GM12878 (cell line): Measurements from ENCODE around the gene ZBTB49. TPM values are rescaled to one million over a fixed set of nuclear protein-coding genes. Genes with fewer than 3 reads are reported as not detected.

Source experiments
- CHD1 ChIP-seq: IDR thresholded peaks from 2 replicates; pipeline ENCODE4 v1.6.1; 2012; ENCODE audit warnings: low read depth, low read length, improper control_type of control experiment
- CREB1 ChIP-seq: IDR thresholded peaks from 2 replicates; pipeline ENCODE4 v1.6.1; 2012; ENCODE audit warnings: low read depth, mild to moderate bottlenecking, inconsistent platforms
- FOS ChIP-seq: IDR thresholded peaks from 3 replicates; pipeline ENCODE4 v1.6.1; 2011; ENCODE audit warnings: borderline replicate concordance; ENCODE audit not compliant: insufficient read length; ENCODE audit errors: extremely low read depth
- GABPA ChIP-seq: IDR thresholded peaks from 2 replicates; pipeline ENCODE4 v1.6.1; 2014; ENCODE audit warnings: antibody characterized with exemption, low read depth, mild to moderate bottlenecking, inconsistent platforms
- HDAC2 ChIP-seq: fragments of 200-600 bp; sonication (generic); IDR thresholded peaks from 2 replicates; pipeline ENCODE4 v1.6.1; 2017
- JUND ChIP-seq: IDR thresholded peaks from 2 replicates; pipeline ENCODE4 v1.6.1; 2012; ENCODE audit warnings: low read depth, mild to moderate bottlenecking, low read length, improper control_type of control experiment, moderate library complexity
- PML ChIP-seq: IDR thresholded peaks from 2 replicates; pipeline ENCODE4 v1.6.1; 2012; ENCODE audit warnings: low read length, inconsistent platforms
- RAD21 ChIP-seq: IDR thresholded peaks from 2 replicates; pipeline ENCODE4 v1.6.1; 2011; ENCODE audit warnings: mild to moderate bottlenecking, low read depth, low read length, moderate library complexity; ENCODE audit not compliant: insufficient read depth
- polyA plus RNA-seq, 11 experiments: library from polyadenylated mRNA; depleted of rRNA in 4 of 11; unstranded in 6 of 11; stranded (reverse) in 5 of 11; fragments of >200 nt; fragmentation: Nextera tagmentation in 4 of 11; fragmentation: Illumina TruSeq in 1 of 11; extraction: Ambion mirVana in 4 of 11; extraction: Trizol in 1 of 11; gene quantifications; 1 replicate in 1 of 11; 2 replicates in 10 of 11; pipeline versions ENCODE4 v1.2.1 to v1.2.3, GENCODE V29; 2011 to 2016; ENCODE audit warnings: inconsistent platforms in 2 of 11, missing spikeins in 2 of 11, low read depth in 1 of 11
- total RNA-seq, 4 experiments: library from RNA; depleted of rRNA in 3 of 4; stranded (reverse); fragments of >200 nt in 3 of 4; fragmentation: Illumina TruSeq in 1 of 4; extraction: Trizol in 1 of 4; gene quantifications; 2 replicates each; pipeline versions ENCODE4 v1.2.1 to v1.2.3, GENCODE V29; 2013 to 2021
- TF ChIP-seq, protein P1 (sequence below): fragments of 450-650 bp; formaldehyde crosslinking; IDR thresholded peaks from 2 replicates; pipeline ENCODE4 v1.5.0; 2022; ENCODE audit warnings: mild to moderate bottlenecking, missing genetic modification characterization

ZBTB49 gene
- total and polyA plus RNA-seq, 10 of the 15 experiments (the other 5 are each of a cell fraction or from before 2014, with no cell fraction given) = 0.37 to 4.8 (median 4.1) TPM

- TF ChIP-seq, protein P1, sequence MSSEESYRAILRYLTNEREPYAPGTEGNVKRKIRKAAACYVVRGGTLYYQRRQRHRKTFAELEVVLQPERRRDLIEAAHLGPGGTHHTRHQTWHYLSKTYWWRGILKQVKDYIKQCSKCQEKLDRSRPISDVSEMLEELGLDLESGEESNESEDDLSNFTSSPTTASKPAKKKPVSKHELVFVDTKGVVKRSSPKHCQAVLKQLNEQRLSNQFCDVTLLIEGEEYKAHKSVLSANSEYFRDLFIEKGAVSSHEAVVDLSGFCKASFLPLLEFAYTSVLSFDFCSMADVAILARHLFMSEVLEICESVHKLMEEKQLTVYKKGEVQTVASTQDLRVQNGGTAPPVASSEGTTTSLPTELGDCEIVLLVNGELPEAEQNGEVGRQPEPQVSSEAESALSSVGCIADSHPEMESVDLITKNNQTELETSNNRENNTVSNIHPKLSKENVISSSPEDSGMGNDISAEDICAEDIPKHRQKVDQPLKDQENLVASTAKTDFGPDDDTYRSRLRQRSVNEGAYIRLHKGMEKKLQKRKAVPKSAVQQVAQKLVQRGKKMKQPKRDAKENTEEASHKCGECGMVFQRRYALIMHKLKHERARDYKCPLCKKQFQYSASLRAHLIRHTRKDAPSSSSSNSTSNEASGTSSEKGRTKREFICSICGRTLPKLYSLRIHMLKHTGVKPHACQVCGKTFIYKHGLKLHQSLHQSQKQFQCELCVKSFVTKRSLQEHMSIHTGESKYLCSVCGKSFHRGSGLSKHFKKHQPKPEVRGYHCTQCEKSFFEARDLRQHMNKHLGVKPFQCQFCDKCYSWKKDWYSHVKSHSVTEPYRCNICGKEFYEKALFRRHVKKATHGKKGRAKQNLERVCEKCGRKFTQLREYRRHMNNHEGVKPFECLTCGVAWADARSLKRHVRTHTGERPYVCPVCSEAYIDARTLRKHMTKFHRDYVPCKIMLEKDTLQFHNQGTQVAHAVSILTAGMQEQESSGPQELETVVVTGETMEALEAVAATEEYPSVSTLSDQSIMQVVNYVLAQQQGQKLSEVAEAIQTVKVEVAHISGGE (CRISPR knock-in tag) = no peak
- TF ChIP-seq HDAC2 = no peak
- TF ChIP-seq CHD1 = no peak
- no peak for TF ChIP-seq RAD21
- TF ChIP-seq PML = no peak
- TF ChIP-seq JUND = no peak
- no peak for TF ChIP-seq GABPA
- TF ChIP-seq CREB1 = no peak
- TF ChIP-seq FOS = no peak
These were observed 78.9 kb downstream of the ZBTB49 start (continued) for GRCh38 chr4:4368809-4369580.

Other genes with a start within 250 kb of the ZBTB49 start
- gene OTOP1, start 63.3 kb upstream of the ZBTB49 start, total RNA-seq (2014; rRNA removed) = not detected in 2 replicates
- not detected in 2 replicates for gene OTOP1, start 63.3 kb upstream of the ZBTB49 start, total RNA-seq (2014; rRNA removed; fragmentation: Illumina TruSeq; extraction: Trizol)
- not detected in 2 replicates for gene OTOP1, start 63.3 kb upstream of the ZBTB49 start, total RNA-seq (2021)
- gene OTOP1, start 63.3 kb upstream of the ZBTB49 start, polyA plus RNA-seq (2011; rRNA removed) = not detected in 2 replicates
- not detected in 2 replicates for gene OTOP1, start 63.3 kb upstream of the ZBTB49 start, polyA plus RNA-seq (2014; fragmentation: Illumina TruSeq; extraction: Trizol)
- not detected for gene OTOP1, start 63.3 kb upstream of the ZBTB49 start, polyA plus RNA-seq (2014; fragmentation: Nextera tagmentation; extraction: Ambion mirVana)
- gene OTOP1, start 63.3 kb upstream of the ZBTB49 start, polyA plus RNA-seq (2014; rRNA removed) = not detected in 2 replicates
- not detected for gene OTOP1, start 63.3 kb upstream of the ZBTB49 start, polyA plus RNA-seq (2016; fragmentation: Nextera tagmentation; extraction: Ambion mirVana)
- 19.5 and 25.5 TPM in 2 replicates for gene TMEM128, start 42.0 kb upstream of the ZBTB49 start, total RNA-seq (2014; rRNA removed)
- 16.4 and 17.0 TPM in 2 replicates for gene TMEM128, start 42.0 kb upstream of the ZBTB49 start, total RNA-seq (2014; rRNA removed; fragmentation: Illumina TruSeq; extraction: Trizol)
- 16.1 and 16.9 TPM in 2 replicates for gene TMEM128, start 42.0 kb upstream of the ZBTB49 start, total RNA-seq (2021)
- gene TMEM128, start 42.0 kb upstream of the ZBTB49 start, polyA plus RNA-seq (2011; rRNA removed) = 44.2 and 56.7 TPM in 2 replicates
- 15.5 and 15.6 TPM in 2 replicates for gene TMEM128, start 42.0 kb upstream of the ZBTB49 start, polyA plus RNA-seq (2014; fragmentation: Illumina TruSeq; extraction: Trizol)
- gene TMEM128, start 42.0 kb upstream of the ZBTB49 start, polyA plus RNA-seq (2014; fragmentation: Nextera tagmentation; extraction: Ambion mirVana) = 10 to 100 TPM in 1 of 2 experiments, 1 to 10 TPM in 1; 9.3 to 18.2 TPM
- gene TMEM128, start 42.0 kb upstream of the ZBTB49 start, polyA plus RNA-seq (2014; rRNA removed) = 22.7 and 28.0 TPM in 2 replicates
- gene TMEM128, start 42.0 kb upstream of the ZBTB49 start, polyA plus RNA-seq (2016; fragmentation: Nextera tagmentation; extraction: Ambion mirVana) = 10 to 100 TPM; 29.0 to 31.8 TPM
- gene LYAR, start 97 bp upstream of the ZBTB49 start, total RNA-seq (2014; rRNA removed) = 38.2 and 44.5 TPM in 2 replicates
- gene LYAR, start 97 bp upstream of the ZBTB49 start, total RNA-seq (2014; rRNA removed; fragmentation: Illumina TruSeq; extraction: Trizol) = 75.1 and 85.4 TPM in 2 replicates
- 36.5 and 38.6 TPM in 2 replicates for gene LYAR, start 97 bp upstream of the ZBTB49 start, total RNA-seq (2021)
- gene LYAR, start 97 bp upstream of the ZBTB49 start, polyA plus RNA-seq (2011; rRNA removed) = 18.6 and 25.3 TPM in 2 replicates
- gene LYAR, start 97 bp upstream of the ZBTB49 start, polyA plus RNA-seq (2014; fragmentation: Illumina TruSeq; extraction: Trizol) = 81.8 and 82.0 TPM in 2 replicates
- gene LYAR, start 97 bp upstream of the ZBTB49 start, polyA plus RNA-seq (2014; fragmentation: Nextera tagmentation; extraction: Ambion mirVana) = 10 to 100 TPM; 18.3 to 27.2 TPM
- 37.0 and 42.1 TPM in 2 replicates for gene LYAR, start 97 bp upstream of the ZBTB49 start, polyA plus RNA-seq (2014; rRNA removed)
- gene LYAR, start 97 bp upstream of the ZBTB49 start, polyA plus RNA-seq (2016; fragmentation: Nextera tagmentation; extraction: Ambion mirVana) = 10 to 100 TPM; 55.6 to 64.4 TPM
- not detected in 2 replicates for gene NSG1, start 96.9 kb downstream of the ZBTB49 start, total RNA-seq (2014; rRNA removed)
- not detected in 2 replicates for gene NSG1, start 96.9 kb downstream of the ZBTB49 start, total RNA-seq (2014; rRNA removed; fragmentation: Illumina TruSeq; extraction: Trizol)
- 0.10 TPM in 1 of 2 replicates, not detected in the other for gene NSG1, start 96.9 kb downstream of the ZBTB49 start, total RNA-seq (2021)
- gene NSG1, start 96.9 kb downstream of the ZBTB49 start, polyA plus RNA-seq (2011; rRNA removed) = 0.03 TPM in 1 of 2 replicates, not detected in the other
- gene NSG1, start 96.9 kb downstream of the ZBTB49 start, polyA plus RNA-seq (2014; fragmentation: Illumina TruSeq; extraction: Trizol) = 0.06 TPM in 1 of 2 replicates, not detected in the other
- not detected for gene NSG1, start 96.9 kb downstream of the ZBTB49 start, polyA plus RNA-seq (2014; fragmentation: Nextera tagmentation; extraction: Ambion mirVana)
- 0.22 TPM in 1 of 2 replicates, not detected in the other for gene NSG1, start 96.9 kb downstream of the ZBTB49 start, polyA plus RNA-seq (2014; rRNA removed)
- under 1 TPM; 0.15 to 0.19 TPM for gene NSG1, start 96.9 kb downstream of the ZBTB49 start, polyA plus RNA-seq (2016; fragmentation: Nextera tagmentation; extraction: Ambion mirVana)